Lung (tissue), 12 donors: ENCODE measurements around the gene ZGPAT. TPM values are rescaled to one million over a fixed set of nuclear protein-coding genes. Genes with fewer than 3 reads are reported as not detected.

Experiments used
- ATAC-seq: fragments of 200-7000 bp; cut with Tn5 transposase; one replicate; pipeline ENCODE4 v1.9.1; 2020; ENCODE audit warnings: moderate number of reproducible peaks; ENCODE audit not compliant: insufficient read depth, low FRiP score
- DNase-seq, 3 donors: peaks; one replicate each; pipeline ENCODE4 v3.0.0-alpha.2; 2013 to 2017
- H3K27ac ChIP-seq, 2 donors: one replicate each; pipeline ENCODE4 v1.5.1; 2013; ENCODE audit warnings: mild to moderate bottlenecking in 2 of 2, moderate library complexity in 2 of 2, control low read depth in 1 of 2, inconsistent platforms in 1 of 2, low read depth in 1 of 2, low read length in 1 of 2
- H3K27me3 ChIP-seq, 3 donors: one replicate each; pipeline ENCODE4 v1.5.1; 2013; ENCODE audit warnings: low read length in 2 of 3; ENCODE audit not compliant: control insufficient read depth in 3 of 3, insufficient read depth in 3 of 3
- H3K36me3 ChIP-seq, 4 donors: one replicate each; pipeline ENCODE4 v1.5.1; 2013; ENCODE audit warnings: low read length in 4 of 4, mild to moderate bottlenecking in 1 of 4, moderate library complexity in 1 of 4; ENCODE audit not compliant: control insufficient read depth in 4 of 4, insufficient read depth in 4 of 4
- H3K4me1 ChIP-seq, 5 donors: one replicate each; pipeline ENCODE4 v1.5.1; 2013; ENCODE audit warnings: low read length in 5 of 5, mild to moderate bottlenecking in 2 of 5, moderate library complexity in 1 of 5; ENCODE audit not compliant: control insufficient read depth in 5 of 5, insufficient read depth in 5 of 5
- H3K4me3 ChIP-seq: one replicate; pipeline ENCODE4 v1.5.1; 2013; ENCODE audit warnings: mild to moderate bottlenecking, control low read depth, moderate library complexity
- H3K9ac ChIP-seq, 2 donors: one replicate each; pipeline ENCODE4 v1.5.1; 2013; ENCODE audit warnings: low read length in 2 of 2, control low read depth in 1 of 2; ENCODE audit not compliant: insufficient read depth in 1 of 2
- H3K9me3 ChIP-seq, 4 donors: one replicate each; pipeline ENCODE4 v1.5.1; 2013; ENCODE audit warnings: low read length in 3 of 4, mild to moderate bottlenecking in 1 of 4, moderate library complexity in 1 of 4; ENCODE audit not compliant: control insufficient read depth in 4 of 4, insufficient read depth in 3 of 4
- CTCF ChIP-seq: IDR thresholded peaks from 2 replicates; pipeline ENCODE4 v1.5.1; 2012; ENCODE audit warnings: mild to moderate bottlenecking; ENCODE audit errors: control extremely low read depth, extremely low read depth
- WGBS, 2 donors: extraction: QIAGEN DNeasy Blood & Tissue Kit; methylation state at CpG; one replicate each; pipeline ENCODE4 v1.1.7; 2013; 5-methylcytosine and 5-hydroxymethylcytosine counted together
- polyA plus RNA-seq, 2 donors: library from polyadenylated mRNA; stranded (reverse); fragments of 200-250 nt; gene quantifications; one replicate each; pipeline ENCODE4 v1.2.1, GENCODE V29; 2013
- total RNA-seq, 2 donors: library from RNA; depleted of rRNA in 1 of 2; stranded (reverse); fragments of >200 nt in 1 of 2; gene quantifications; one replicate each; pipeline ENCODE4 v1.2.1, GENCODE V29; 2014 to 2021
- donor health status: control.
- donor health status: control.
- donor health status: Bipolar disorder and iron deficiency.
- donor health status: healthy.
- donor health status: DM: yes; HTN: yes; CAD: no.

Gene ZGPAT
- total and polyA plus RNA-seq, 4 donors: 18.3 to 45.0 (median 33.7) TPM

- no peak for ATAC-seq
- 70 to 73% methylated on average over 19 of the region's 19 CpGs for WGBS, 2 donors
- no peak for DNase-seq
Measured at GRCh38 chr20:63778034-63778752, 70.4 kb downstream of the ZGPAT start.

GRCh38 chr20:63778857-63779256, 71.0 kb downstream of the ZGPAT start:
- Histone ChIP-seq H3K9me3 (peaks cover 0 to 2% (median 0%) of the 10 kb centered on the region in 4 donors), H3K36me3 (peaks cover 0 to 3% (median 0%) of the 10 kb centered on the region in 4 donors), H3K4me1 (peaks cover 0 to 14% (median 2%) of the 10 kb centered on the region in 5 donors), H3K27me3 (no peaks in the 10 kb centered on the region), H3K4me3 (no peak overlapping the region), H3K27ac (no peak overlapping the region), H3K9ac (no peak overlapping the region)
- ATAC-seq (no peak), DNase-seq (no peak)
- WGBS, 2 donors: 55 to 75% methylated on average over 9 of the region's 9 CpGs
- TF ChIP-seq CTCF: no peak

More at GRCh38 chr20:63778034-63778752, 70.4 kb downstream of the ZGPAT start:
- H3K9ac ChIP-seq: no peak overlapping the region
- TF ChIP-seq CTCF: no peak
- no peak overlapping the region for H3K4me3 ChIP-seq
- H3K9me3 ChIP-seq: peaks cover 0 to 2% (median 0%) of the 10 kb centered on the region in 4 donors
- H3K27ac ChIP-seq: no peak overlapping the region
- H3K36me3 ChIP-seq: peaks cover 0 to 3% (median 0%) of the 10 kb centered on the region in 4 donors
- H3K4me1 ChIP-seq: peaks cover 0 to 14% (median 4%) of the 10 kb centered on the region in 5 donors
- H3K27me3 ChIP-seq: no peaks in the 10 kb centered on the region

- Histone ChIP-seq H3K27ac (no peak overlapping the region), H3K4me3 (no peak overlapping the region), H3K27me3 (no peaks in the 10 kb centered on the region), H3K9me3 (peaks cover 0 to 2% (median 0%) of the 10 kb centered on the region in 4 donors), H3K9ac (no peak overlapping the region), H3K4me1 (no peaks in the 10 kb centered on the region), H3K36me3 (no peaks in the 10 kb centered on the region)
- TF ChIP-seq CTCF: no peak
- no peak for DNase-seq
- ATAC-seq: no peak
- 93 to 95% methylated on average over 14 of the region's 14 CpGs for WGBS, 2 donors
Measured at GRCh38 chr20:63781181-63781580, 73.3 kb downstream of the ZGPAT start.
